Muscle layer of colon (tissue), 2 donors: Measurements from ENCODE around the gene EXOC1L.

Experiments
- H3K27ac ChIP-seq: one replicate; pipeline ENCODE4 v1.7.0; 2013; ENCODE audit warnings: low read depth, mild to moderate bottlenecking, low read length, moderate library complexity
- H3K27me3 ChIP-seq, 2 donors: one replicate each; pipeline ENCODE4 v1.7.0; 2013; ENCODE audit warnings: low read length in 2 of 2, mild to moderate bottlenecking in 2 of 2; ENCODE audit not compliant: insufficient read depth in 2 of 2, control insufficient read depth in 1 of 2
- H3K36me3 ChIP-seq: one replicate; pipeline ENCODE4 v1.7.0; 2013; ENCODE audit warnings: mild to moderate bottlenecking, low read length; ENCODE audit not compliant: insufficient read depth
- H3K4me1 ChIP-seq: one replicate; pipeline ENCODE4 v1.7.0; 2013; ENCODE audit warnings: mild to moderate bottlenecking, low read length; ENCODE audit not compliant: insufficient read depth
- H3K4me3 ChIP-seq, 2 donors: one replicate each; pipeline ENCODE4 v1.7.0; 2013; ENCODE audit warnings: low read length in 2 of 2, low read depth in 1 of 2, mild to moderate bottlenecking in 1 of 2, moderate library complexity in 1 of 2
- H3K9ac ChIP-seq: one replicate; pipeline ENCODE4 v1.7.0; 2013; ENCODE audit warnings: low read length
- H3K9me3 ChIP-seq: one replicate; pipeline ENCODE4 v1.7.0; 2013; ENCODE audit warnings: mild to moderate bottlenecking, low read length
- donor health status: abdominal sarcoma.
- donor health status: Adenocarcinoma of cecum.

Gene EXOC1L

GRCh38 chr4:55808186-55808585, 11.4 kb upstream of the EXOC1L start:
- H3K4me3 ChIP-seq = no peak overlapping the region

GRCh38 chr4:55808632-55809031, 11.0 kb upstream of the EXOC1L start:
- Histone ChIP-seq H3K27me3 (no peaks in the 10 kb centered on the region), H3K4me1 (no peaks in the 10 kb centered on the region), H3K9ac (no peak overlapping the region), H3K4me3 (no peak overlapping the region), H3K36me3 (no peaks in the 10 kb centered on the region), H3K27ac (no peak overlapping the region), H3K9me3 (no peaks in the 10 kb centered on the region)

More at GRCh38 chr4:55808186-55808585, 11.4 kb upstream of the EXOC1L start:
- Histone ChIP-seq H3K9ac (no peak overlapping the region), H3K36me3 (no peaks in the 10 kb centered on the region), H3K27ac (no peak overlapping the region), H3K9me3 (no peaks in the 10 kb centered on the region), H3K4me1 (no peaks in the 10 kb centered on the region), H3K27me3 (no peaks in the 10 kb centered on the region)

GRCh38 chr4:55817691-55818090, 1.9 kb upstream of the EXOC1L start:
- Histone ChIP-seq H3K4me1 (no peaks in the 10 kb centered on the region), H3K9ac (no peak overlapping the region), H3K27ac (no peak overlapping the region), H3K9me3 (no peaks in the 10 kb centered on the region), H3K36me3 (no peaks in the 10 kb centered on the region), H3K27me3 (no peaks in the 10 kb centered on the region), H3K4me3 (no peak overlapping the region)

- no peak overlapping the region for H3K27ac ChIP-seq
- no peak overlapping the region for H3K4me3 ChIP-seq
- H3K27me3 ChIP-seq = no peaks in the 10 kb centered on the region
- no peaks in the 10 kb centered on the region for H3K36me3 ChIP-seq
- H3K4me1 ChIP-seq = no peaks in the 10 kb centered on the region
- H3K9ac ChIP-seq = no peak overlapping the region
- no peaks in the 10 kb centered on the region for H3K9me3 ChIP-seq
These were observed 689 bp downstream of the EXOC1L start for GRCh38 chr4:55820279-55820678.

GRCh38 chr4:55822329-55822728, 2.7 kb downstream of the EXOC1L start:
- H3K4me3 ChIP-seq = no peak overlapping the region
- no peaks in the 10 kb centered on the region for H3K4me1 ChIP-seq
- H3K36me3 ChIP-seq = no peaks in the 10 kb centered on the region
- no peak overlapping the region for H3K9ac ChIP-seq
- no peaks in the 10 kb centered on the region for H3K27me3 ChIP-seq
- H3K9me3 ChIP-seq = no peaks in the 10 kb centered on the region
- no peak overlapping the region for H3K27ac ChIP-seq

GRCh38 chr4:55824865-55825264, 5.3 kb downstream of the EXOC1L start:
- Histone ChIP-seq H3K27ac (no peak overlapping the region), H3K9me3 (no peaks in the 10 kb centered on the region), H3K9ac (no peak overlapping the region), H3K4me1 (no peaks in the 10 kb centered on the region), H3K36me3 (no peaks in the 10 kb centered on the region), H3K27me3 (no peaks in the 10 kb centered on the region), H3K4me3 (no peak overlapping the region)

GRCh38 chr4:55826986-55827385, 7.4 kb downstream of the EXOC1L start:
- Histone ChIP-seq H3K36me3 (no peaks in the 10 kb centered on the region), H3K4me3 (no peak overlapping the region), H3K27ac (no peak overlapping the region), H3K27me3 (no peaks in the 10 kb centered on the region), H3K9ac (no peak overlapping the region), H3K4me1 (no peaks in the 10 kb centered on the region), H3K9me3 (no peaks in the 10 kb centered on the region)

- Histone ChIP-seq H3K4me1 (no peaks in the 10 kb centered on the region), H3K9ac (no peak overlapping the region), H3K9me3 (no peaks in the 10 kb centered on the region), H3K4me3 (no peak overlapping the region), H3K36me3 (no peaks in the 10 kb centered on the region), H3K27ac (no peak overlapping the region), H3K27me3 (no peaks in the 10 kb centered on the region)
These were observed 8.0 kb downstream of the EXOC1L start for GRCh38 chr4:55827582-55827981.

- H3K36me3 ChIP-seq = no peaks in the 10 kb centered on the region
- no peak overlapping the region for H3K9ac ChIP-seq
- H3K27ac ChIP-seq = no peak overlapping the region
- no peak overlapping the region for H3K4me3 ChIP-seq
- no peaks in the 10 kb centered on the region for H3K9me3 ChIP-seq
- no peaks in the 10 kb centered on the region for H3K4me1 ChIP-seq
- H3K27me3 ChIP-seq = no peaks in the 10 kb centered on the region
These were observed 10.5 kb downstream of the EXOC1L start for GRCh38 chr4:55830048-55830447.

- Histone ChIP-seq H3K9me3 (no peaks in the 10 kb centered on the region), H3K9ac (no peak overlapping the region), H3K27ac (no peak overlapping the region), H3K4me3 (no peak overlapping the region), H3K36me3 (no peaks in the 10 kb centered on the region), H3K27me3 (no peaks in the 10 kb centered on the region), H3K4me1 (no peaks in the 10 kb centered on the region)
These were observed 11.1 kb downstream of the EXOC1L start for GRCh38 chr4:55830716-55831115.

- H3K9ac ChIP-seq = no peak overlapping the region
- H3K36me3 ChIP-seq = no peaks in the 10 kb centered on the region
- H3K9me3 ChIP-seq = peaks cover 4% of the 10 kb centered on the region
- no peak overlapping the region for H3K27ac ChIP-seq
- no peak overlapping the region for H3K4me3 ChIP-seq
- H3K27me3 ChIP-seq = no peaks in the 10 kb centered on the region
- H3K4me1 ChIP-seq = no peaks in the 10 kb centered on the region
These were observed 14.7 kb downstream of the EXOC1L start for GRCh38 chr4:55834086-55834795.

GRCh38 chr4:55837903-55838302, 18.3 kb downstream of the EXOC1L start:
- Histone ChIP-seq H3K4me3 (no peak overlapping the region), H3K27ac (no peak overlapping the region), H3K36me3 (no peaks in the 10 kb centered on the region), H3K27me3 (no peaks in the 10 kb centered on the region), H3K9me3 (peaks cover 4% of the 10 kb centered on the region), H3K9ac (no peak overlapping the region), H3K4me1 (no peaks in the 10 kb centered on the region)
